Common myeloid progenitor, CD34-positive (primary cell): ENCODE data around the gene DGKB.

ENCODE experiments used
- CTCF ChIA-PET: fragments of 350-600 bp; sonication (Branson Sonifier 250); formaldehyde crosslinking; loops from one replicate; lab custom pipeline; 2021; ENCODE audit warnings: antibody characterized with exemption; lab: Charles Lee
- POLR2A ChIA-PET: fragments of 350-600 bp; sonication (Branson Sonifier 250); formaldehyde crosslinking; loops from one replicate; lab custom pipeline; 2021; ENCODE audit warnings: antibody characterized with exemption; lab: Charles Lee
- DNase-seq, 3 donors: peaks; one replicate each; pipeline versions ENCODE4 v3.0.0 to v3.0.0-alpha.2; 2013
- H3K27ac ChIP-seq, 2 experiments: 1 replicate in 1 of 2; 2 replicates in 1 of 2; pipeline ENCODE4 v1.7.0; 2013; ENCODE audit warnings: inconsistent platforms in 2 of 2, low read length in 2 of 2, mild to moderate bottlenecking in 2 of 2, low read depth in 1 of 2, moderate library complexity in 1 of 2; ENCODE audit not compliant: severe bottlenecking in 2 of 2, insufficient read depth in 1 of 2, poor library complexity in 1 of 2
- H3K27me3 ChIP-seq, 5 experiments: replicated peaks in 2 of 5; 1 replicate in 3 of 5; 2 replicates in 2 of 5; pipeline versions ENCODE4 v1.6.1 to v1.7.0; 2013; ENCODE audit warnings: low read length in 4 of 5, mild to moderate bottlenecking in 2 of 5, moderate library complexity in 2 of 5, inconsistent platforms in 1 of 5; ENCODE audit not compliant: insufficient read depth in 5 of 5, control insufficient read depth in 4 of 5
- H3K36me3 ChIP-seq, 4 experiments: 1 replicate in 2 of 4; 2 replicates in 2 of 4; pipeline versions ENCODE4 v1.6.1 to v1.7.0; 2013; ENCODE audit warnings: low read length in 3 of 4, control low read depth in 1 of 4, mild to moderate bottlenecking in 1 of 4; ENCODE audit not compliant: control insufficient read depth in 4 of 4, insufficient read depth in 4 of 4
- H3K4me1 ChIP-seq, 4 experiments: 1 replicate in 3 of 4; 2 replicates in 1 of 4; pipeline versions ENCODE4 v1.6.1 to v1.7.1; 2013; ENCODE audit warnings: low read length in 3 of 4, mild to moderate bottlenecking in 3 of 4, control low read depth in 1 of 4, inconsistent platforms in 1 of 4, moderate library complexity in 1 of 4; ENCODE audit not compliant: control insufficient read depth in 4 of 4, insufficient read depth in 4 of 4; ENCODE audit errors: control extremely low read depth in 1 of 4
- H3K4me3 ChIP-seq, 7 experiments: 1 replicate in 4 of 7; 2 replicates in 3 of 7; pipeline versions ENCODE4 v1.5.1 to v1.7.0; 2013; ENCODE audit warnings: mild to moderate bottlenecking in 7 of 7, low read length in 6 of 7, moderate library complexity in 6 of 7, inconsistent platforms in 2 of 7, low read depth in 2 of 7, control low read depth in 1 of 7; ENCODE audit not compliant: insufficient read depth in 4 of 7, control insufficient read depth in 1 of 7; ENCODE audit errors: extremely low read depth in 1 of 7
- H3K9me3 ChIP-seq, 5 experiments: 1 replicate in 4 of 5; 2 replicates in 1 of 5; pipeline versions ENCODE4 v1.6.1 to v1.7.1; 2013; ENCODE audit warnings: low read length in 4 of 5, mild to moderate bottlenecking in 2 of 5, inconsistent platforms in 1 of 5, low read depth in 1 of 5, moderate library complexity in 1 of 5; ENCODE audit not compliant: control insufficient read depth in 4 of 5, insufficient read depth in 2 of 5; ENCODE audit errors: control extremely low read depth in 1 of 5
- WGBS: methylation state at CpG from one replicate; pipeline ENCODE4 v1.1.5; 2013; ENCODE audit not compliant: insufficient coverage; 5-methylcytosine and 5-hydroxymethylcytosine counted together

The DGKB gene

DNA sequence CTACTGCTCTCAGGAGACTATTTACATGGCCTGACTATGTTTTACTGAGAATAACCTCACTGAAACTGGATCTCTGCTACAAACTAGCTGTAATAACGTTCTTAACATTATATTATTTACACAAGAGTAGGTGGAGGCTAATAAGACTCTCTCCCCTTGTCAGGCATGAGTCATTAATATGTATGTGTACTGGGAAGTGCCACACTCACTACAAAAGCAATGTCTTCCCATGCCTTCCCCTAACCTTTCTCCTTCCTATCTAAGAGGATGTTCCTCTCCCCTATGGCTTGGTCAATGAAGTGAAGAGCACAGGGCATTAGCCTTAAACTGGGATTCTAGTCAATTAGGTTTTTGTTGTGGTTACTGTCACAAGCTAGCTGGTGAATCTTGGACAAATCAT, 147.9 kb downstream of the DGKB start:
- POLR2A ChIA-PET, result no interaction called here
- no peak overlapping the region for H3K4me3 ChIP-seq
- WGBS, result no CpG with 5 or more reads among the region's 1 CpG
- peaks cover 0 to 8% (median 0%) of the 10 kb centered on the region in 4 experiments for H3K4me1 ChIP-seq
- H3K27me3 ChIP-seq, result no peaks in the 10 kb centered on the region
- H3K27ac ChIP-seq, result no peak overlapping the region
- CTCF ChIA-PET, result no interaction called here
- no peaks in the 10 kb centered on the region for H3K36me3 ChIP-seq
- DNase-seq, result no peak
- no peaks in the 10 kb centered on the region for H3K9me3 ChIP-seq

GRCh38 chr7:14752301-14752700, 150.2 kb downstream of the DGKB start:
- no peak for DNase-seq
- Histone ChIP-seq H3K27me3 (no peaks in the 10 kb centered on the region), H3K9me3 (no peaks in the 10 kb centered on the region), H3K36me3 (no peaks in the 10 kb centered on the region), H3K4me3 (no peak overlapping the region), H3K27ac (no peak overlapping the region), H3K4me1 (peaks cover 0 to 8% (median 0%) of the 10 kb centered on the region in 4 experiments)
- POLR2A ChIA-PET, result no interaction called here
- WGBS, result 100% methylated on average over 2 of the region's 3 CpGs
- CTCF ChIA-PET, result no interaction called here

GRCh38 chr7:14751461-14751860, 151.1 kb downstream of the DGKB start:
- ChIA-PET CTCF (no interaction called here), POLR2A (no interaction called here)
- Histone ChIP-seq H3K9me3 (no peaks in the 10 kb centered on the region), H3K27ac (no peak overlapping the region), H3K4me1 (peaks cover 0 to 8% (median 0%) of the 10 kb centered on the region in 4 experiments), H3K36me3 (no peaks in the 10 kb centered on the region), H3K27me3 (no peaks in the 10 kb centered on the region), H3K4me3 (no peak overlapping the region)
- peak in 1 of 3 donors; percentile 8 for DNase-seq
- no CpG with 5 or more reads among the region's 1 CpG for WGBS

DNA sequence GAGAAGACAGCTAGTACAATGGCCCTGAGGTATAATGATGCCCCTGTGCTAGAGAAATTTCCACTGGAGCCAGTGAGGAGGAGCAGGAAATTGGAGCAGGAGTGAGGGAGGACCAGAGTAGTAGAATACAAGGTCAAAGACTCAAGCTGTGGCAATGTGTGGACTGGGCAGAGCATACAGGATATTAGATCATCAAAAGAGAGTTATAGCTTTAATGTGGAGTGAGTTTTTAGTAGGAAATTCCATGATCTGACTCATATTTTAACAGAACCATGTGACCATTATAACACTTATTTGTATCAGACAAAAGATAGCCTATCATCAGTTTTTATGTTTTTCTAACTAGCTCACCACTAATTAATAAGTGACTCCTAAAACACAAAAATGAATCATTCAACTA, 154.1 kb downstream of the DGKB start:
- CTCF ChIA-PET, result no interaction called here
- H3K9me3 ChIP-seq, result peaks cover 0 to 9% (median 2%) of the 10 kb centered on the region in 5 experiments
- POLR2A ChIA-PET, result no interaction called here
- no peak overlapping the region for H3K4me3 ChIP-seq
- H3K4me1 ChIP-seq, result peaks cover 0 to 8% (median 0%) of the 10 kb centered on the region in 4 experiments
- H3K36me3 ChIP-seq, result no peaks in the 10 kb centered on the region
- H3K27me3 ChIP-seq, result no peaks in the 10 kb centered on the region
- H3K27ac ChIP-seq, result no peak overlapping the region
- no peak for DNase-seq

- H3K36me3 ChIP-seq, result no peaks in the 10 kb centered on the region
- DNase-seq, result no peak
- WGBS, result 100% methylated on average over 1 of the region's 4 CpGs
- no peak overlapping the region for H3K27ac ChIP-seq
- ChIA-PET POLR2A (no interaction called here), CTCF (no interaction called here)
- no peaks in the 10 kb centered on the region for H3K27me3 ChIP-seq
- peaks cover 0 to 9% (median 2%) of the 10 kb centered on the region in 5 experiments for H3K9me3 ChIP-seq
- H3K4me3 ChIP-seq, result no peak overlapping the region
- H3K4me1 ChIP-seq, result peaks cover 0 to 8% (median 0%) of the 10 kb centered on the region in 4 experiments
These were observed 154.8 kb downstream of the DGKB start for GRCh38 chr7:14747701-14748100.

- ChIA-PET CTCF (no interaction called here), POLR2A (no interaction called here)
- no peaks in the 10 kb centered on the region for H3K4me1 ChIP-seq
- H3K36me3 ChIP-seq, result no peaks in the 10 kb centered on the region
- H3K4me3 ChIP-seq, result no peak overlapping the region
- H3K9me3 ChIP-seq, result peaks cover 0 to 18% (median 7%) of the 10 kb centered on the region in 5 experiments
- DNase-seq, result no peak
- H3K27me3 ChIP-seq, result no peaks in the 10 kb centered on the region
- no CpG with 5 or more reads among the region's 4 CpGs for WGBS
- no peak overlapping the region for H3K27ac ChIP-seq
These were observed 157.5 kb downstream of the DGKB start for GRCh38 chr7:14745076-14745475.

- Histone ChIP-seq H3K9me3 (peaks cover 0 to 24% (median 7%) of the 10 kb centered on the region in 5 experiments), H3K4me3 (no peak overlapping the region), H3K27me3 (no peaks in the 10 kb centered on the region), H3K27ac (no peak overlapping the region), H3K4me1 (peaks cover 0 to 5% (median 0%) of the 10 kb centered on the region in 4 experiments), H3K36me3 (no peaks in the 10 kb centered on the region)
- DNase-seq, result no peak
- ChIA-PET CTCF (no interaction called here), POLR2A (no interaction called here)
- WGBS, result 88% methylated on average over 2 of the region's 4 CpGs
These were observed 161.9 kb downstream of the DGKB start for GRCh38 chr7:14740606-14741005.
